Ovary (tissue), 9 donors: Measurements from ENCODE around the gene AVPI1. TPM values are rescaled to one million over a fixed set of nuclear protein-coding genes. Genes with fewer than 3 reads are reported as not detected.
"Not testable (repeated sequence)": the region's sequence is repeated elsewhere in the genome, so short reads cannot be mapped to it uniquely, and the experiment has no call there.

Source experiments
- DNase-seq, 5 donors: peaks; one replicate each; pipeline ENCODE4 v3.0.0-alpha.2; 2019 to 2020
- H3K27ac ChIP-seq, 2 donors: fragments of 200-600 bp; one replicate each; pipeline versions ENCODE4 v1.5.1 to v1.8.0; 2019 to 2022
- H3K27me3 ChIP-seq: fragments of 200-600 bp; one replicate; pipeline ENCODE4 v1.8.0; 2022
- H3K36me3 ChIP-seq: fragments of 200-600 bp; sonication (generic); one replicate; pipeline ENCODE4 v1.5.1; 2019
- H3K4me1 ChIP-seq: one replicate; pipeline ENCODE4 v1.8.1; 2013; ENCODE audit warnings: mild to moderate bottlenecking, moderate library complexity; ENCODE audit not compliant: insufficient read depth
- H3K4me3 ChIP-seq: fragments of 200-600 bp; sonication (generic); one replicate; pipeline ENCODE4 v1.5.1; 2017
- H3K9me3 ChIP-seq, 2 donors: fragments of 200-600 bp in 1 of 2; sonication (generic) in 1 of 2; one replicate each; pipeline versions ENCODE4 v1.5.1 to v1.8.1; 2013 to 2019; ENCODE audit warnings: mild to moderate bottlenecking in 1 of 2, moderate library complexity in 1 of 2
- CTCF ChIP-seq, 3 donors: fragments of 450-650 bp in 2 of 3; fragments of 200-600 bp in 1 of 3; IDR thresholded peaks; one replicate each; pipeline versions ENCODE4 v1.5.1 to v1.8.0; 2016 to 2022; ENCODE audit warnings: antibody characterized with exemption in 3 of 3, mild to moderate bottlenecking in 1 of 3
- EP300 ChIP-seq: sonication (generic); formaldehyde crosslinking; IDR thresholded peaks from one replicate; pipeline ENCODE4 v1.6.1; 2017; ENCODE audit warnings: antibody characterized with exemption
- POLR2A ChIP-seq: fragments of 450-650 bp; IDR thresholded peaks from one replicate; pipeline ENCODE4 v1.6.1; 2017; ENCODE audit warnings: antibody characterized with exemption, mild to moderate bottlenecking, moderate library complexity
- WGBS, 3 donors: extraction: QIAGEN DNeasy Blood & Tissue Kit in 1 of 3; methylation state at CpG; one replicate each; pipeline versions ENCODE4 v1.1.5 to v1.1.7; 2013 to 2017; 5-methylcytosine and 5-hydroxymethylcytosine counted together
- intact Hi-C, 4 donors: fragments of 100-400 bp; cut with DNase I; formaldehyde crosslinking; loops; one replicate each; pipeline versions ENCODE4 v1.11.0 to v1.15.1; 2022 to 2023
- polyA plus RNA-seq, 2 donors: library from polyadenylated mRNA; stranded (reverse); fragments of 200-250 nt in 1 of 2; fragments of 350-450 nt in 1 of 2; fragmentation: Illumina TruSeq in 1 of 2; extraction: RNeasy Lipid Tissue Mini Kit (QIAGEN cat#74804) in 1 of 2; gene quantifications; one replicate each; pipeline ENCODE4 v1.2.3, GENCODE V29; 2013 to 2014
- total RNA-seq, 7 donors: library from RNA; depleted of rRNA in 2 of 7; stranded (reverse); fragments of >200 nt in 2 of 7; fragmentation: NEBNext Ultra II Directional in 3 of 7; extraction: Animal tissue kit (Norgen Biotek cat#: 25700) in 3 of 7; gene quantifications; one replicate each; pipeline versions ENCODE4 v1.1.0 to v1.2.4, GENCODE V29; 2016 to 2023
- donor health status: DM: no; HTN: no; CAD: no; lungs with moderate emphysema.
- donor health status: DM: no; HTN: no; CAD: no.
- donor health status: Bipolar disorder and iron deficiency.
- donor health status: DM: yes; HTN: yes; CAD: no.
- donor health status: DM: no; HTN: no; CAD: no.
- donor health status: DM: yes; HTN: yes; CAD: no.

AVPI1 gene
- total and polyA plus RNA-seq, 9 donors = 12.0 to 139 (median 29.8) TPM

- Histone ChIP-seq H3K9me3 (no peaks in the 10 kb centered on the region), H3K4me1 (peaks cover 6% of the 10 kb centered on the region), H3K27ac (peak overlapping the region; percentile 70 to 79), H3K36me3 (no peaks in the 10 kb centered on the region), H3K4me3 (peak overlapping the region; percentile 70), H3K27me3 (no peaks in the 10 kb centered on the region)
- TF ChIP-seq POLR2A (no peak), EP300 (no peak), CTCF (IDR thresholded peaks at IDR 0.05) (no peak)
- 0 to 1% (median 0%) methylated on average over 56 to 67 of the region's 67 CpGs for WGBS, 3 donors
- intact Hi-C loops = no loop called here
- DNase-seq = peak; percentile 20 to 55 (median 33)
These were observed 45.9 kb downstream of the AVPI1 start for GRCh38 chr10:97640868-97641811.

GRCh38 chr10:97640174-97640867 is 46.7 kb downstream of the AVPI1 start, which contains the start of gene PI4K2A:
Gene PI4K2A (plus strand): TSS chr10:97640671. CDS start chr10:97640743, 72 bp downstream.
- DNase-seq = peak; percentile 97 to 99 (median 98)

GRCh38 chr10:97639090-97639489 is 48.0 kb downstream of the AVPI1 start:
- 81 to 89% (median 83%) methylated on average over 3 of the region's 3 CpGs for WGBS, 3 donors
- not testable (repeated sequence) for H3K36me3 ChIP-seq, H3K27ac ChIP-seq

More at GRCh38 chr10:97640174-97640867, 46.7 kb downstream of the AVPI1 start, which contains the start of gene PI4K2A:
- intact Hi-C loops = no loop called here
- no peaks in the 10 kb centered on the region for H3K27me3 ChIP-seq
- no peaks in the 10 kb centered on the region for H3K36me3 ChIP-seq
- H3K4me1 ChIP-seq = peaks cover 6% of the 10 kb centered on the region
- 1 to 2% (median 2%) methylated on average over 47 to 54 of the region's 54 CpGs for WGBS, 3 donors
- TF ChIP-seq POLR2A (peak; percentile 72), CTCF (IDR thresholded peaks at IDR 0.05) (no peak)
- peak within 1 kb of the TSS; percentile 70 to 79 for H3K27ac ChIP-seq
- H3K9me3 ChIP-seq = no peaks in the 10 kb centered on the region
- H3K4me3 ChIP-seq = peak within 1 kb of the TSS; percentile 70

GRCh38 chr10:97635577-97635976 is 51.5 kb downstream of the AVPI1 start:
- no peak overlapping the region for H3K4me3 ChIP-seq
- intact Hi-C loops = no loop called here
- TF ChIP-seq EP300 (no peak), CTCF (IDR thresholded peaks at IDR 0.05) (no peak), POLR2A (no peak)
- WGBS, 3 donors = 90 to 93% (median 91%) methylated on average over 1 of the region's 1 CpG
- no peaks in the 10 kb centered on the region for H3K27me3 ChIP-seq
- H3K27ac ChIP-seq = no peak overlapping the region
- no peaks in the 10 kb centered on the region for H3K36me3 ChIP-seq
- no peak for DNase-seq
- H3K9me3 ChIP-seq = no peaks in the 10 kb centered on the region
- H3K4me1 ChIP-seq = peaks cover 2% of the 10 kb centered on the region

More at GRCh38 chr10:97639090-97639489, 48.0 kb downstream of the AVPI1 start:
- H3K9me3 ChIP-seq, intact Hi-C loops, H3K4me3 ChIP-seq, H3K4me1 ChIP-seq, H3K27me3 ChIP-seq, DNase-seq: not testable (repeated sequence)
